K562 (cell line): ENCODE results near the gene SOCS3. TPM values are rescaled to one million over a fixed set of nuclear protein-coding genes. Genes with fewer than 3 reads are reported as not detected.

Experiments used
- ATAC-seq: fragments of 200-7000 bp; cut with Tn5 transposase; 3 replicates; pipeline ENCODE4 v1.9.1; 2020; ENCODE audit warnings: moderate library complexity
- BruUV-seq: library from RNA; stranded (reverse); fragments of 400-500 nt; replicated peaks from 2 replicates; lab custom pipeline; 2021; lab: Mats Ljungman, UMichigan
- CTCF ChIA-PET: fragments of 300-600 bp; formaldehyde crosslinking; extraction: SDS; loops from one replicate; lab custom pipeline; 2021; ENCODE audit warnings: low intra/inter-chr PET ratio; lab: Yijun Ruan, JAX
- POLR2A ChIA-PET: fragments of 300-600, 350-650 bp; sonication (Branson Sonifier 250); formaldehyde crosslinking; extraction: SDS; loops from one replicate; lab custom pipeline; 2021; ENCODE audit warnings: antibody characterized with exemption, inconsistent platforms; lab: Yijun Ruan, JAX
- DNase-seq, 4 experiments: peaks; one replicate each; pipeline versions ENCODE4 v3.0.0 to v3.0.0-alpha.2; 2011 to 2018; ENCODE audit warnings: low spot score in 3 of 4, mixed read lengths in 3 of 4; ENCODE audit errors: extremely low read depth in 1 of 4
- FAIRE-seq: peaks from 2 replicates; lab custom pipeline; 2011; peaks lifted over from hg19 to GRCh38; lab: Jason Lieb, UNC
- H2AFZ ChIP-seq: 2 replicates; pipeline ENCODE4 v1.6.0; 2011; ENCODE audit warnings: low read depth, low read length, control low read depth, inconsistent platforms
- H3K27ac ChIP-seq: fragments of 200-600 bp; 3 replicates; pipeline ENCODE4 v1.8.0; 2011; ENCODE audit warnings: low read depth, mild to moderate bottlenecking, control low read depth, inconsistent platforms, low read length, moderate library complexity, mixed read lengths; ENCODE audit errors: extremely low read depth
- H3K27me3 ChIP-seq, 2 experiments: fragments of 300-600 bp in 1 of 2; 2 replicates in 1 of 2; 3 replicates in 1 of 2; pipeline versions ENCODE4 v1.6.0 to v1.8.0; 2011; ENCODE audit warnings: inconsistent platforms in 2 of 2, low read length in 2 of 2, mild to moderate bottlenecking in 1 of 2, mixed read lengths in 1 of 2, moderate library complexity in 1 of 2; ENCODE audit not compliant: control insufficient read depth in 2 of 2, insufficient read depth in 2 of 2
- H3K36me3 ChIP-seq: fragments of 300-600 bp; 3 replicates; pipeline ENCODE4 v1.8.0; 2011; ENCODE audit warnings: mild to moderate bottlenecking, low read length, inconsistent platforms; ENCODE audit not compliant: control insufficient read depth, insufficient read depth
- H3K4me1 ChIP-seq, 2 experiments: fragments of 200-600 bp in 1 of 2; replicated peaks in 1 of 2; 2 replicates in 1 of 2; 3 replicates in 1 of 2; pipeline versions ENCODE4 v1.5.1 to v1.8.0; 2011; ENCODE audit warnings: inconsistent platforms in 2 of 2, low read length in 2 of 2, mild to moderate bottlenecking in 1 of 2, mixed read lengths in 1 of 2, moderate library complexity in 1 of 2; ENCODE audit not compliant: control insufficient read depth in 2 of 2, insufficient read depth in 2 of 2
- H3K4me2 ChIP-seq: 2 replicates; pipeline ENCODE4 v1.6.1; 2011; ENCODE audit warnings: low read length, control low read depth, inconsistent platforms, mixed read lengths; ENCODE audit not compliant: insufficient read depth
- H3K4me3 ChIP-seq: fragments of 200-600 bp; sonication (generic), shearing (Covaris generic); 2 replicates; pipeline ENCODE4 v1.5.1; 2016; ENCODE audit warnings: control low read depth, inconsistent platforms
- H3K79me2 ChIP-seq: fragments of 200-600 bp; 3 replicates; pipeline ENCODE4 v1.8.0; 2011; ENCODE audit warnings: low read length, inconsistent platforms; ENCODE audit not compliant: control insufficient read depth, insufficient read depth
- H3K9ac ChIP-seq, 2 experiments: 2 replicates each; pipeline versions ENCODE4 v1.6.0 to v1.6.1; 2011; ENCODE audit warnings: low read depth in 2 of 2, low read length in 2 of 2, control low read depth in 1 of 2, inconsistent platforms in 1 of 2, mild to moderate bottlenecking in 1 of 2, mixed read lengths in 1 of 2; ENCODE audit not compliant: insufficient read depth in 1 of 2
- H3K9me1 ChIP-seq: one replicate; pipeline ENCODE4 v1.6.0; 2011; ENCODE audit warnings: inconsistent platforms, mild to moderate bottlenecking, low read length, moderate library complexity; ENCODE audit not compliant: control insufficient read depth, insufficient read depth
- H3K9me3 ChIP-seq: replicated peaks from 2 replicates; pipeline ENCODE4 v1.5.1; 2011; ENCODE audit warnings: low read depth, low read length, inconsistent platforms; ENCODE audit not compliant: control insufficient read depth, insufficient read depth
- H4K20me1 ChIP-seq: replicated peaks from 2 replicates; pipeline ENCODE4 v1.6.1; 2011; ENCODE audit warnings: low read length, inconsistent platforms, mixed read lengths; ENCODE audit not compliant: control insufficient read depth, insufficient read depth
- FOXP1 ChIP-seq: sonication (generic); formaldehyde crosslinking; IDR thresholded peaks from 2 replicates; pipeline ENCODE4 v1.8.0; 2022; ENCODE audit warnings: mild to moderate bottlenecking, missing genetic modification reagents
- GTF2E2 ChIP-seq: fragments of 200-800 bp; sonication (Bioruptor generic); IDR thresholded peaks from 2 replicates; pipeline ENCODE4 v1.6.1; 2016; ENCODE audit warnings: missing genetic modification characterization, missing compliant biosample characterization
- HNRNPH1 ChIP-seq: fragments of 200-400 bp; formaldehyde crosslinking; optimal IDR thresholded peaks from 2 replicates; pipeline ENCODE3; 2017; ENCODE audit warnings: low read depth, mild to moderate bottlenecking, low read length, moderate library complexity
- MEIS2 ChIP-seq: fragments of 450-650 bp; IDR thresholded peaks from 2 replicates; pipeline ENCODE4 v1.6.1; 2014; ENCODE audit warnings: mild to moderate bottlenecking; ENCODE audit not compliant: partially characterized antibody
- NFE2 ChIP-seq: IDR thresholded peaks from 2 replicates; pipeline ENCODE4 v1.6.1; 2014; ENCODE audit warnings: antibody characterized with exemption, low read depth
- NFXL1 ChIP-seq: fragments of 450-650 bp; formaldehyde crosslinking; IDR thresholded peaks from 2 replicates; pipeline ENCODE4 v1.4.0; 2021; ENCODE audit warnings: mild to moderate bottlenecking
- ZBTB7A ChIP-seq: IDR thresholded peaks from 2 replicates; pipeline ENCODE4 v1.6.1; 2011; ENCODE audit warnings: low read depth, mild to moderate bottlenecking, low read length, moderate library complexity, borderline replicate concordance; ENCODE audit not compliant: control insufficient read depth
- ZC3H11A ChIP-seq: IDR thresholded peaks from 2 replicates; pipeline ENCODE4 v1.6.1; 2012; ENCODE audit warnings: low read depth, low read length, improper control_type of control experiment
- ZNF57 ChIP-seq: fragments of 450-650 bp; formaldehyde crosslinking; IDR thresholded peaks from 2 replicates; pipeline ENCODE4 v1.4.0; 2020; ENCODE audit warnings: mild to moderate bottlenecking, moderate library complexity
- ZNF668 ChIP-seq: fragments of 250-450 bp; sonication (Bioruptor Pico); IDR thresholded peaks from 2 replicates; pipeline ENCODE4 v1.8.0; 2022; ENCODE audit warnings: mild to moderate bottlenecking, inconsistent platforms
- WGBS: fragments of 100-300 bp; shearing (Covaris generic); methylation state at CpG from one replicate; pipeline ENCODE4 v1.1.6; 2016; ENCODE audit warnings: low coverage, mixed read lengths; ENCODE audit not compliant: insufficient coverage; ENCODE audit errors: missing lambda C conversion rate; 5-methylcytosine and 5-hydroxymethylcytosine counted together
- in situ Hi-C: fragments of 300-500 bp; cut with MboI; formaldehyde crosslinking; loops from 4 replicates; pipeline ENCODE4 v1.15.0; 2018; ENCODE audit warnings: inconsistent platforms, mixed read lengths
- intact Hi-C: fragments of 100-400 bp; cut with micrococcal nuclease; formaldehyde crosslinking; loops from 2 replicates; pipeline ENCODE4 v1.14.2; 2022
- polyA plus RNA-seq, 8 experiments: library from polyadenylated mRNA; depleted of rRNA in 4 of 8; stranded (reverse) in 5 of 8; unstranded in 3 of 8; fragments of >200 nt; fragmentation: Nextera tagmentation in 2 of 8; fragmentation: Illumina TruSeq in 1 of 8; extraction: Ambion mirVana in 2 of 8; extraction: Trizol in 1 of 8; gene quantifications; 2 replicates each; pipeline versions ENCODE4 v1.2.1 to v1.2.3, GENCODE V29; 2011 to 2014; ENCODE audit warnings: inconsistent platforms in 1 of 8, missing spikeins in 1 of 8
- total RNA-seq, 7 experiments: library from RNA; depleted of rRNA in 6 of 7; stranded (reverse); fragments of >200 nt in 6 of 7; fragmentation: Illumina TruSeq in 2 of 7; extraction: Trizol in 2 of 7; gene quantifications; 2 replicates each; pipeline versions ENCODE4 v1.2.1 to v1.2.3, GENCODE V29; 2011 to 2021; ENCODE audit warnings: low replicate concordance in 1 of 7
- TF ChIP-seq, protein P1 (sequence below): fragments of 450-650 bp; IDR thresholded peaks from 2 replicates; pipeline ENCODE4 v1.7.1; 2018; ENCODE audit warnings: mild to moderate bottlenecking, low read depth; ENCODE audit not compliant: partially characterized antibody
- TF ChIP-seq, protein P2 (sequence below): fragments of 450-650 bp; formaldehyde crosslinking; IDR thresholded peaks from 2 replicates; pipeline ENCODE4 v1.4.0; 2022; ENCODE audit warnings: missing genetic modification characterization
- TF ChIP-seq, protein P3 (sequence below): sonication (generic); formaldehyde crosslinking; IDR thresholded peaks from 2 replicates; pipeline ENCODE4 v1.8.0; 2022; ENCODE audit warnings: mild to moderate bottlenecking, missing genetic modification reagents, borderline replicate concordance
- TF ChIP-seq, protein P4 (sequence below): IDR thresholded peaks from 2 replicates; pipeline ENCODE4 v1.6.1; 2011; ENCODE audit not compliant: insufficient read length; ENCODE audit errors: extremely low read depth
- TF ChIP-seq, protein P5 (sequence below): sonication (generic); formaldehyde crosslinking; IDR thresholded peaks from 2 replicates; pipeline ENCODE4 v1.8.0; 2022; ENCODE audit warnings: mild to moderate bottlenecking, missing genetic modification reagents

Gene SOCS3
- total and polyA plus RNA-seq, 9 of the 15 experiments (the other 6 are each of a cell fraction or from before 2014, with no cell fraction given) = 0.56 to 38.9 (median 13.7) TPM

DNA sequence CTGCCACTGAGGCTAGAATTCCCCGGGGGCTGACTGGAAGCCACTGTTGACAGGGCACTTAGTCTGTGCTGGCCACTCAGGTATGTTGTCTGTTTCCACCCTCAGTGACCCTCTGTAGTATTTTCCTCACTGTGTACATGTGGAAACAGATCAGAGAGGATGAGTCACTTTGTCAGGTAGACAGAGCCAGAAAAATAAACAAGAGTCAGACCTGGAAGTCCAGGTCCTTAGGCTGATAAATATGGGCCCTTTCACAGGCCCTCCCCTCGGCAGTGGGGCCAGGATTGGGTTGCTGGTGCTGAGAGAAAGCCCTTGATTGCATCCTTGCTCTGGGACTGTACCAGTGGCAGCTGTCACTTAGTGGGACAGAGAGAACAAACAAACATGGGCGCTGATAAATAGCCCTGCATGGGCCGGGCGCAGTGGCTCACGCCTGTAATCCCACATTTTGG lies 39.8 kb upstream of the SOCS3 start:
- 0 out of 4 replicates have a peak overlapping the region, but pooled peaks of 1 of the 2 experiments have one; percentile 9 for H3K9ac ChIP-seq
- H4K20me1 ChIP-seq = no peaks in the 10 kb centered on the region
- no peak overlapping the region for H3K27ac ChIP-seq
- H3K79me2 ChIP-seq = 0 out of 3 replicates have a peak, but pooled peaks cover 2% of the 10 kb centered on the region
- ATAC-seq = no peak
- H3K27me3 ChIP-seq = no peaks in the 10 kb centered on the region
- peaks cover 93% of the 10 kb centered on the region; the same call in 2 of the 3 replicates for H3K36me3 ChIP-seq
- POLR2A ChIA-PET = interaction anchor here (0.6 kb wide), 1 partner anchor 1695 kb away, joined by 3 read pairs; no protein-coding TSS in a partner anchor
- intact Hi-C loops (no loop called here), in situ Hi-C loops (no loop called here)
- H3K4me1 ChIP-seq = peaks cover 0 to 4% of the 10 kb centered on the region in 2 experiments; a peak in 1 of 5 replicates
- no peaks in the 10 kb centered on the region for H3K9me1 ChIP-seq
- CTCF ChIA-PET = no interaction called here
- FAIRE-seq = no peak
- DNase-seq = no peak
- H3K4me3 ChIP-seq = no peak overlapping the region
- no peaks in the 10 kb centered on the region for H3K9me3 ChIP-seq
- no TSS peak for BruUV-seq
- WGBS = 89% methylated on average over 6 of the region's 6 CpGs
- H2AFZ ChIP-seq = no peak overlapping the region
- no peak overlapping the region for H3K4me2 ChIP-seq
- no peak for TF ChIP-seq ZBTB7A
- TF ChIP-seq, protein P1, sequence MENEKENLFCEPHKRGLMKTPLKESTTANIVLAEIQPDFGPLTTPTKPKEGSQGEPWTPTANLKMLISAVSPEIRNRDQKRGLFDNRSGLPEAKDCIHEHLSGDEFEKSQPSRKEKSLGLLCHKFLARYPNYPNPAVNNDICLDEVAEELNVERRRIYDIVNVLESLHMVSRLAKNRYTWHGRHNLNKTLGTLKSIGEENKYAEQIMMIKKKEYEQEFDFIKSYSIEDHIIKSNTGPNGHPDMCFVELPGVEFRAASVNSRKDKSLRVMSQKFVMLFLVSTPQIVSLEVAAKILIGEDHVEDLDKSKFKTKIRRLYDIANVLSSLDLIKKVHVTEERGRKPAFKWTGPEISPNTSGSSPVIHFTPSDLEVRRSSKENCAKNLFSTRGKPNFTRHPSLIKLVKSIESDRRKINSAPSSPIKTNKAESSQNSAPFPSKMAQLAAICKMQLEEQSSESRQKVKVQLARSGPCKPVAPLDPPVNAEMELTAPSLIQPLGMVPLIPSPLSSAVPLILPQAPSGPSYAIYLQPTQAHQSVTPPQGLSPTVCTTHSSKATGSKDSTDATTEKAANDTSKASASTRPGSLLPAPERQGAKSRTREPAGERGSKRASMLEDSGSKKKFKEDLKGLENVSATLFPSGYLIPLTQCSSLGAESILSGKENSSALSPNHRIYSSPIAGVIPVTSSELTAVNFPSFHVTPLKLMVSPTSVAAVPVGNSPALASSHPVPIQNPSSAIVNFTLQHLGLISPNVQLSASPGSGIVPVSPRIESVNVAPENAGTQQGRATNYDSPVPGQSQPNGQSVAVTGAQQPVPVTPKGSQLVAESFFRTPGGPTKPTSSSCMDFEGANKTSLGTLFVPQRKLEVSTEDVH = no peak
- TF ChIP-seq FOXP1 (CRISPR knock-in tag) = no peak
- TF ChIP-seq ZNF57 = no peak
- no peak for TF ChIP-seq ZNF668 (CRISPR knock-in tag)
- no peak for TF ChIP-seq GTF2E2 (tag)
- TF ChIP-seq ZC3H11A = no peak
- TF ChIP-seq MEIS2 = no peak
- TF ChIP-seq, protein P2, sequence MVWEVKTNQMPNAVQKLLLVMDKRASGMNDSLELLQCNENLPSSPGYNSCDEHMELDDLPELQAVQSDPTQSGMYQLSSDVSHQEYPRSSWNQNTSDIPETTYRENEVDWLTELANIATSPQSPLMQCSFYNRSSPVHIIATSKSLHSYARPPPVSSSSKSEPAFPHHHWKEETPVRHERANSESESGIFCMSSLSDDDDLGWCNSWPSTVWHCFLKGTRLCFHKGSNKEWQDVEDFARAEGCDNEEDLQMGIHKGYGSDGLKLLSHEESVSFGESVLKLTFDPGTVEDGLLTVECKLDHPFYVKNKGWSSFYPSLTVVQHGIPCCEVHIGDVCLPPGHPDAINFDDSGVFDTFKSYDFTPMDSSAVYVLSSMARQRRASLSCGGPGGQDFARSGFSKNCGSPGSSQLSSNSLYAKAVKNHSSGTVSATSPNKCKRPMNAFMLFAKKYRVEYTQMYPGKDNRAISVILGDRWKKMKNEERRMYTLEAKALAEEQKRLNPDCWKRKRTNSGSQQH (CRISPR knock-in tag) = no peak
- TF ChIP-seq, protein P3, sequence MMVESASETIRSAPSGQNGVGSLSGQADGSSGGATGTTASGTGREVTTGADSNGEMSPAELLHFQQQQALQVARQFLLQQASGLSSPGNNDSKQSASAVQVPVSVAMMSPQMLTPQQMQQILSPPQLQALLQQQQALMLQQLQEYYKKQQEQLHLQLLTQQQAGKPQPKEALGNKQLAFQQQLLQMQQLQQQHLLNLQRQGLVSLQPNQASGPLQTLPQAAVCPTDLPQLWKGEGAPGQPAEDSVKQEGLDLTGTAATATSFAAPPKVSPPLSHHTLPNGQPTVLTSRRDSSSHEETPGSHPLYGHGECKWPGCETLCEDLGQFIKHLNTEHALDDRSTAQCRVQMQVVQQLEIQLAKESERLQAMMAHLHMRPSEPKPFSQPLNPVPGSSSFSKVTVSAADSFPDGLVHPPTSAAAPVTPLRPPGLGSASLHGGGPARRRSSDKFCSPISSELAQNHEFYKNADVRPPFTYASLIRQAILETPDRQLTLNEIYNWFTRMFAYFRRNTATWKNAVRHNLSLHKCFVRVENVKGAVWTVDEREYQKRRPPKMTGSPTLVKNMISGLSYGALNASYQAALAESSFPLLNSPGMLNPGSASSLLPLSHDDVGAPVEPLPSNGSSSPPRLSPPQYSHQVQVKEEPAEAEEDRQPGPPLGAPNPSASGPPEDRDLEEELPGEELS (CRISPR knock-in tag) = no peak
- TF ChIP-seq HNRNPH1 = no peak
- no peak for TF ChIP-seq NFXL1 (CRISPR knock-in tag)
- TF ChIP-seq NFE2 = no peak
- TF ChIP-seq, protein P4, sequence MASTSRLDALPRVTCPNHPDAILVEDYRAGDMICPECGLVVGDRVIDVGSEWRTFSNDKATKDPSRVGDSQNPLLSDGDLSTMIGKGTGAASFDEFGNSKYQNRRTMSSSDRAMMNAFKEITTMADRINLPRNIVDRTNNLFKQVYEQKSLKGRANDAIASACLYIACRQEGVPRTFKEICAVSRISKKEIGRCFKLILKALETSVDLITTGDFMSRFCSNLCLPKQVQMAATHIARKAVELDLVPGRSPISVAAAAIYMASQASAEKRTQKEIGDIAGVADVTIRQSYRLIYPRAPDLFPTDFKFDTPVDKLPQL = no peak
- TF ChIP-seq, protein P5, sequence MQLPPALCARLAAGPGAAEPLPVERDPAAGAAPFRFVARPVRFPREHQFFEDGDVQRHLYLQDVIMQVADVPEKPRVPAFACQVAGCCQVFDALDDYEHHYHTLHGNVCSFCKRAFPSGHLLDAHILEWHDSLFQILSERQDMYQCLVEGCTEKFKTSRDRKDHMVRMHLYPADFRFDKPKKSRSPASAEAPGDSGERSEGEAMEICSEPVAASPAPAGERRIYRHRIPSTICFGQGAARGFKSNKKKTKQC (CRISPR knock-in tag) = no peak
